Measurements from ENCODE around the gene DICER1. TPM values are rescaled to one million over a fixed set of nuclear protein-coding genes. Genes with fewer than 3 reads are reported as not detected.
A peak's percentile ranks its signal among the peaks of the same experiment; 100 is the strongest.

The DICER1 gene
- total RNA-seq, 4 donors from 2014 or later: 38.3 to 124 (median 54.4) TPM

- Histone ChIP-seq H3K27ac (no peak overlapping the region), H3K27me3 (peaks cover 20% of the 10 kb centered on the region), H3K4me1 (no peaks in the 10 kb centered on the region), H3K9me3 (no peaks in the 10 kb centered on the region), H3K4me3 (no peak overlapping the region), H3K36me3 (no peaks in the 10 kb centered on the region)
- WGBS: 81% methylated on average over 7 of the region's 8 CpGs
- DNase-seq (ENCODE audit: low spot score in 2 of 2): peak in 1 of 2 donors; percentile 35
- TF ChIP-seq POLR2AphosphoS5 (IDR thresholded peaks at IDR 0.05): no peak
- TF ChIP-seq CTCF (IDR thresholded peaks at IDR 0.05): no peak
- no peak for TF ChIP-seq EP300 (IDR thresholded peaks at IDR 0.05)
- no peak for TF ChIP-seq POLR2A (IDR thresholded peaks at IDR 0.05)
Measured at GRCh38 chr14:95068521-95068920, 88.8 kb downstream of the DICER1 start.

GRCh38 chr14:95068080-95068479 lies 89.2 kb downstream of the DICER1 start:
- Histone ChIP-seq H3K27me3 (peaks cover 20% of the 10 kb centered on the region), H3K9me3 (no peaks in the 10 kb centered on the region), H3K4me1 (no peaks in the 10 kb centered on the region), H3K36me3 (no peaks in the 10 kb centered on the region), H3K4me3 (no peak overlapping the region), H3K27ac (no peak overlapping the region)
- 52% methylated on average over 8 of the region's 10 CpGs for WGBS
- DNase-seq (ENCODE audit: low spot score in 2 of 2): peak in 1 of 2 donors; percentile 49
- TF ChIP-seq CTCF (IDR thresholded peaks at IDR 0.05): no peak
- TF ChIP-seq POLR2A (IDR thresholded peaks at IDR 0.05): no peak
- TF ChIP-seq POLR2AphosphoS5 (IDR thresholded peaks at IDR 0.05): no peak
- no peak for TF ChIP-seq EP300 (IDR thresholded peaks at IDR 0.05)

DNA sequence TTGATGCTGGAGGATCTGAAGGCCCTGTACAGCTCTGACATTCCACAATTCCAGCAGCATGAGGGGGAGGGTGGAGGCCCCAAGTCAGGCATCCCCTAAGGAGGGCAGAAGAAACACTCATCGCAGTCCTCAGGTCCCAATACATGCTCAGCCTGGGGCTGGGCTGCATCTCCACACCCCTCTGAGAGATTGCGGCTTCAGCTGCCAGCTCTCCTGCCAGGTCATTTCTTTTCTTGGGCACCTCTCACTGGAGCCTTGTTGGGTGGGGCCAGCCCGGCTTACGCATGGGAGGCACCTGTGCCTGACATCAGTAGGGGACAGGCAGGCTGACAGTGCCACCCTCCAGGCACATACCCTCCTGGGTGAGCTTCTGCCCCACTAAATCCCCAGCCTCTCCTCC lies 89.8 kb downstream of the DICER1 start:
- no peak overlapping the region for H3K4me3 ChIP-seq
- WGBS: 76% methylated on average over 4 of the region's 4 CpGs
- H3K27ac ChIP-seq: no peak overlapping the region
- no peaks in the 10 kb centered on the region for H3K4me1 ChIP-seq
- TF ChIP-seq POLR2A (IDR thresholded peaks at IDR 0.05) (no peak), EP300 (IDR thresholded peaks at IDR 0.05) (no peak), CTCF (IDR thresholded peaks at IDR 0.05) (no peak), POLR2AphosphoS5 (IDR thresholded peaks at IDR 0.05) (no peak)
- no peaks in the 10 kb centered on the region for H3K9me3 ChIP-seq
- H3K36me3 ChIP-seq: no peaks in the 10 kb centered on the region
- peak in 1 of 2 donors; percentile 54 for DNase-seq (ENCODE audit: low spot score in 2 of 2)
- H3K27me3 ChIP-seq: peaks cover 20% of the 10 kb centered on the region

GRCh38 chr14:95066427-95066986 lies 90.8 kb downstream of the DICER1 start:
- TF ChIP-seq POLR2A (IDR thresholded peaks at IDR 0.05) (no peak), CTCF (IDR thresholded peaks at IDR 0.05) (no peak), POLR2AphosphoS5 (IDR thresholded peaks at IDR 0.05) (no peak), EP300 (IDR thresholded peaks at IDR 0.05) (no peak)
- H3K27ac ChIP-seq: no peak overlapping the region
- no peak for DNase-seq (ENCODE audit: low spot score in 2 of 2)
- no peak overlapping the region for H3K4me3 ChIP-seq
- H3K9me3 ChIP-seq: no peaks in the 10 kb centered on the region
- peaks cover 20% of the 10 kb centered on the region for H3K27me3 ChIP-seq
- H3K4me1 ChIP-seq: no peaks in the 10 kb centered on the region
- WGBS: 94% methylated on average over 4 of the region's 4 CpGs
- H3K36me3 ChIP-seq: no peaks in the 10 kb centered on the region

GRCh38 chr14:95065411-95065810 lies 91.9 kb downstream of the DICER1 start:
- H3K27me3 ChIP-seq: peaks cover 13% of the 10 kb centered on the region
- no peaks in the 10 kb centered on the region for H3K36me3 ChIP-seq
- H3K4me1 ChIP-seq: no peaks in the 10 kb centered on the region
- TF ChIP-seq POLR2AphosphoS5 (IDR thresholded peaks at IDR 0.05) (no peak), EP300 (IDR thresholded peaks at IDR 0.05) (no peak), POLR2A (IDR thresholded peaks at IDR 0.05) (no peak), CTCF (IDR thresholded peaks at IDR 0.05) (no peak)
- no peak overlapping the region for H3K4me3 ChIP-seq
- H3K9me3 ChIP-seq: no peaks in the 10 kb centered on the region
- peak in 1 of 2 donors; percentile 32 for DNase-seq (ENCODE audit: low spot score in 2 of 2)
- WGBS: 55% methylated on average over 2 of the region's 2 CpGs
- no peak overlapping the region for H3K27ac ChIP-seq
